NCI-H460 (cell line): ENCODE measurements around the gene NPIPB8. TPM values are rescaled to one million over a fixed set of nuclear protein-coding genes. Genes with fewer than 3 reads are reported as not detected.
"Not testable (repeated sequence)": the region's sequence is repeated elsewhere in the genome, so short reads cannot be mapped to it uniquely, and the experiment has no call there.

ENCODE experiments used
- DNase-seq: peaks from one replicate; pipeline ENCODE4 v3.0.0-alpha.2; 2016; ENCODE audit warnings: low read depth; ENCODE audit errors: extremely low read depth
- total RNA-seq: library from RNA; depleted of rRNA; stranded (reverse); fragments of >200 nt; shearing (Covaris generic); gene quantifications from 2 replicates; pipeline ENCODE4 v1.2.3, GENCODE V29; 2014; rRNA removed

NPIPB8 gene
- total RNA-seq, 1 experiment from 2014 or later, result not detected

- no peak for DNase-seq
Measured at GRCh38 chr16:28623172-28623711, 14.6 kb upstream of the NPIPB8 start.

DNA sequence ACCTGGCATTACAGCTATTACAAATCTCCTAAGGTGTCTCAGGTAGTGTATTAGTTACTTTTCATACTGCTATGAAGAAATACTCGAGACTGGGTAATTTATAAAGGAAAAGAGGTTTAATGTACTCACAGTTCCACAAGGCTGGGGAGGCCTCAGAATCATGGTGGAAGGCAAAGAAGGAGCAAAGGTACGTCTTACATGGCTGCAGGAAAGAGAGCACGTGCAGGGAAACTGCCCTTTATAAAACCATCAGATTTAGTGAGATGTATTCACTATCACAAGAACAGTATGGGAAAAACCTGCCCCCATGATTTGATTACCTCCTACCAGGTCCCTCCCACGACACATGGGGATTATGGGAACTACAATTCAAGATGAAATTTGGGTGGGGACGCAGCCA is 7.0 kb upstream of the NPIPB8 start:
- not testable (repeated sequence) for DNase-seq

DNA sequence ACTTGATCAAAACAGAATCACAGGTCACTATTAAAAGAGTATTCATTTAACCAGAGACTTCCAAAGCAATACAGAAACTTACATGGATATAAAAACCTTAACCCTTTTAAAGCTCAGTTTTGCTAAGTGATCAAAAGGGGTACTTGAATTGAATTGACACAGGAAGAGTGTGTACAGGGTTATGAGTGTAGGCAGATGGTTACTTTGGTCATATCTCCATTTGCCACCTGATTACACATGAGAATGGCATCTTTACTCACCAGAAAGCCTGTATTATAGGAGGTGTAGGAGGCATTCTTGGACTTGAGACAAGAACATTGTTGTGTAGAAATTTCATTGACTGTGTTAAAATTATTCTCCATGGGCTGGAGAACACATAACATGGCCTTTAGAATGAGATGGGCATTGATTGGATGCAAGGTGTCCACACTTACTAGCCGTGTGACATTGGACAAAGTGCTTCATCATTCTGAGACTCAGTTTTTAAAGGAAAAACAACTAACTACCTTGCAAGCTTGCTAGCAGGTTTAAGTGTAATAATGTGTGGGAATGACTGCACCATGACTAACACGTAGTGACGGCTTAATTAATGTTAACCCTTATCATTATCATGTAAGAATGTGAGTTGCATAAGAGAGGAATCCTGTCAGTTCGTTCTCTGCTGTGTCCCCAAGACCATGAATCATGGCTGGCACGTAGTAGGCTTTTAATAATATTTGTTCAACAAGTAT is 1.6 kb upstream of the NPIPB8 start:
- peak; percentile 80 for DNase-seq

GRCh38 chr16:28638359-28638758 is 494 bp downstream of the NPIPB8 start:
- DNase-seq, result not testable (repeated sequence)

DNA sequence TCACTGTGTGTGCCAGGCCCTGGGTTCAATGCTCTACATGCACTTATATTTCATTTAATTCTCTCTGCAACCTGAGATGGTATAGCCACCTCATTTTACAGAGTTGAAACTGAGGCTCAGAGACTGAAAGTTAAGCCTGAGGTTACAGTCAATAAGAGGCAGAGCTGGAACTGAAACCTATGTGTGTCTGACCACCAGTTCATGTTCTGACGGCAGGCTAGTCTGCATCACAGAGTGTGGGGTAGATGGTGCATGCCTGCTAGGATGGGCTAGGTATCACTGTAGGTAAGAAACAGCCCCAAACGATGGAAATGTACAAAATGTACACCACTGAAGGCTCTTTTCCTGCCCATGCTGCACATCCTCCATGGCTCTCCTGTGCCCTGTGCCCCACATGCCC is 2.1 kb downstream of the NPIPB8 start:
- not testable (repeated sequence) for DNase-seq

- DNase-seq, result not testable (repeated sequence)
Measured at GRCh38 chr16:28666264-28666663, 28.4 kb downstream of the NPIPB8 start.

DNA sequence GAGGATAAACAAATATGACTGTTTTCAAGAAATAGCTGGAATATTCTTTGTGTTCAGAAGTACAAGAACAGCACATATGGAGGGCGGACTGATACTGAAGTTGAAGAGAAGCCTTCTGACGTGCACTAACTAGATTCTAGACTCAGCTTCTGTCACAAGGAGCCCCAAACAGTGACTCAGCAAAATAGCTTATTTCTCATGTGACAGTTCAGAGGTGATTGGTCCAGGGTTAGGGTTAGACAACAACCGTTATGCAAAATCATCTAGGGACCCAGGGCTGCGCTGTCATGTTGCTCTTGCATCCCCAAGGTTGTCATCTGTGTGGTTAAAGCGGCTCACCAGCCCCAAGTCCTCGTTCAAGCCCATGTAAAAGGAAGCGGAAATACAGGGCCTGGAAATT is 29.6 kb downstream of the NPIPB8 start:
- DNase-seq, result not testable (repeated sequence)

DNA sequence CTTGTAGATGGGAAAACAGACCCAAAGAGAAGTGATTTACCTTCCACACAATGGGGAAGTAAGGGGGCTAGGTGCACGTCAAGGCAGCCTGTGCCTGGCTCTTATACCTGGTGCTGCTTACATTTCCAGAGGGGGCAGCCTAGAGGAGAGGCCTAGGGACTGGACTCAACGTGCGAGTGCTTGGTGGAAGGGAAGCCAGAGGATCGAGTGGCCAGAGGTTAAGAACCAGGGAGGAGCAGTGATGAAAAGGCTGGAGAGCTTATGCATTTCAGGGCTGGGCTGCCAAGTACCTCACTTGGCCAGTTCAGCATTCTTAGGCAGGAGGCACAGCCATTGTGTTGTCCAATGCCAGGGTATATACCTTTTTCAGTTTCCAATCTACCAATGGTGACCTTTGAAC is 30.3 kb downstream of the NPIPB8 start:
- DNase-seq, result not testable (repeated sequence)

- DNase-seq, result not testable (repeated sequence)
Measured at GRCh38 chr16:28688327-28688952, 50.6 kb downstream of the NPIPB8 start.

DNA sequence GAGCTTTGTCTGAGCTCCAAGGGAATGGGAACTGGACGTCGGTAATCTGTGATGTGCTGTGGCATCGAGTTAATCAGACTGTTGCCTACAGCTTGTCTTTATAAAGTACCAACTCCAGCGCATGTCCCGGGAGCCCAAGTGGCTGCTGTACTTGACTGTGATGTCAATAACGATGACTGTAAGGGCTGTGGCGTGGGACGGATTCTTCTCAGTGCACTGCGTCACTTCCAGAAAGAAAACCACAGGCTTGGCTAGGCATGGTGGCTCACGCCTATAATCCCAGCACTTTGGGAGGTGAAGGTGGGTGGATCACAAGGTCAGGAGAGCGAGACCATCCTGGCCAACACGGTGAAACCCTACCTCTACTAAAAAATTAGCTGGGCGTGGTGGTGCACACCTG is 51.6 kb downstream of the NPIPB8 start:
- not testable (repeated sequence) for DNase-seq

GRCh38 chr16:28691722-28692121 is 53.9 kb downstream of the NPIPB8 start:
- not testable (repeated sequence) for DNase-seq

GRCh38 chr16:28693257-28693950 is 55.5 kb downstream of the NPIPB8 start:
- DNase-seq, result not testable (repeated sequence)

- DNase-seq, result not testable (repeated sequence)
Measured at GRCh38 chr16:28699792-28700191, 61.9 kb downstream of the NPIPB8 start.

DNA sequence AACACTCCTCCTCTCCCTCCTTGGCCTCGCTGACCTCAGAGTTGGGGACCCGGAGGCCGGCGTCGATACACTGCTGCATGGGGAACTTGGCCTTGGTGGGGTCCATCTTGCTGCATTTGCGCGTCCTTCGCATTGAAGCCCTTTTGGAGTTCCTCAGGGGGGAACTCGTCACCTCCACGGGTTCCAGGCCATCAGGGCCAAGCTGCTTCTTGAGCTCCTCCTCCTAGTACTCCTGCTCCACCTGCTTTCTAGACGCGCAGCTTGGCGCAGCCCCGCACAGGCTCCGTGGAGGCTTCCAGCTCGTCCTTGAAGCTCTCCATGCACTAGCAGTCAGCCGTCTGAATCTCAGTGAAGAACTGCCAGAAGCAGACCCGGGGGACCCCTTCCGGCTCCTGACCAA is 62.5 kb downstream of the NPIPB8 start:
- DNase-seq, result not testable (repeated sequence)

- not testable (repeated sequence) for DNase-seq
Measured at GRCh38 chr16:28701384-28701783, 63.5 kb downstream of the NPIPB8 start.

- not testable (repeated sequence) for DNase-seq
Measured at GRCh38 chr16:28704246-28704645, 66.4 kb downstream of the NPIPB8 start.

Other genes starting within 250 kb of the NPIPB8 start
- 31.7 and 52.1 TPM in 2 replicates for gene EIF3CL, start 234.2 kb upstream of the NPIPB8 start, total RNA-seq
- not detected in 2 replicates for gene NPIPB7, start 165.7 kb upstream of the NPIPB8 start, total RNA-seq
- gene CLN3, start 146.0 kb upstream of the NPIPB8 start, total RNA-seq, result 17.0 and 26.1 TPM in 2 replicates
- 0.05 TPM in 1 of 2 replicates, not detected in the other for gene APOBR, start 143.4 kb upstream of the NPIPB8 start, total RNA-seq
- not detected in 2 replicates for gene IL27, start 131.2 kb upstream of the NPIPB8 start, total RNA-seq
- 0.46 and 1.1 TPM in 2 replicates for gene NUPR1, start 99.1 kb upstream of the NPIPB8 start, total RNA-seq
- 21.6 and 23.8 TPM in 2 replicates for gene SGF29, start 84.1 kb upstream of the NPIPB8 start, total RNA-seq
- 0.29 and 0.67 TPM in 2 replicates for gene SULT1A2, start 41.0 kb upstream of the NPIPB8 start, total RNA-seq
- gene SULT1A1, start 28.0 kb upstream of the NPIPB8 start, total RNA-seq, result 14.2 and 18.4 TPM in 2 replicates
- 159 and 242 TPM in 2 replicates for gene EIF3C, start 73.4 kb downstream of the NPIPB8 start, total RNA-seq
- gene NPIPB9, start 113.7 kb downstream of the NPIPB8 start, total RNA-seq, result 3.7 and 4.6 TPM in 2 replicates
- gene ATXN2L, start 184.9 kb downstream of the NPIPB8 start, total RNA-seq, result 82.0 and 97.1 TPM in 2 replicates
- 231 and 245 TPM in 2 replicates for gene TUFM, start 208.3 kb downstream of the NPIPB8 start, total RNA-seq
- 16.2 and 16.8 TPM in 2 replicates for gene SH2B1, start 225.8 kb downstream of the NPIPB8 start, total RNA-seq
- gene ATP2A1, start 240.4 kb downstream of the NPIPB8 start, total RNA-seq, result 1.3 and 2.4 TPM in 2 replicates